Measurements from ENCODE around the gene SLC8B1. TPM values are rescaled to one million over a fixed set of nuclear protein-coding genes. Genes with fewer than 3 reads are reported as not detected.

The SLC8B1 gene
- total and polyA plus RNA-seq, 2 donors from 2014 or later, result 18.6 to 61.5 TPM

GRCh38 chr12:113253532-113254285 is 81.2 kb downstream of the SLC8B1 start:
- H3K4me3 ChIP-seq (ENCODE audit: low read length in 3 of 3), result no peak overlapping the region
- peaks cover 0 to 5% (median 0%) of the 10 kb centered on the region in 3 donors for H3K9me3 ChIP-seq (ENCODE audit: control insufficient read depth in 2 of 3, insufficient read depth in 1 of 3, low read length in 3 of 3)
- no peak for FAIRE-seq
- no peak for DNase-seq
- no peak overlapping the region for H3K27ac ChIP-seq (ENCODE audit: low read depth in 2 of 2, low read length in 2 of 2)
- intact Hi-C loops (cut with DNase I), result no loop called here
- H3K4me1 ChIP-seq (ENCODE audit: control insufficient read depth in 2 of 3, insufficient read depth in 2 of 3, low read depth in 1 of 3, low read length in 3 of 3), result peaks cover 0 to 18% (median 9%) of the 10 kb centered on the region in 3 donors
- H3K36me3 ChIP-seq (ENCODE audit: control insufficient read depth in 2 of 3, insufficient read depth in 3 of 3, low read length in 3 of 3), result peaks cover 0 to 26% (median 13%) of the 10 kb centered on the region in 3 donors
- no peak overlapping the region for H3K9ac ChIP-seq (ENCODE audit: low read length in 3 of 3)
- TF ChIP-seq CTCF (IDR thresholded peaks at IDR 0.05; ENCODE audit: borderline replicate concordance, extremely low read depth, insufficient read depth), result no peak
- H3K27me3 ChIP-seq (ENCODE audit: control insufficient read depth, insufficient read depth, low read length), result no peaks in the 10 kb centered on the region

GRCh38 chr12:113252494-113252893 is 82.4 kb downstream of the SLC8B1 start:
- H3K36me3 ChIP-seq (ENCODE audit: control insufficient read depth in 2 of 3, insufficient read depth in 3 of 3, low read length in 3 of 3), result peaks cover 0 to 26% (median 13%) of the 10 kb centered on the region in 3 donors
- FAIRE-seq (no peak), DNase-seq (no peak)
- peaks cover 0 to 5% (median 0%) of the 10 kb centered on the region in 3 donors for H3K9me3 ChIP-seq (ENCODE audit: control insufficient read depth in 2 of 3, insufficient read depth in 1 of 3, low read length in 3 of 3)
- intact Hi-C loops (cut with DNase I), result no loop called here
- TF ChIP-seq CTCF (IDR thresholded peaks at IDR 0.05; ENCODE audit: borderline replicate concordance, extremely low read depth, insufficient read depth), result no peak
- no peak overlapping the region for H3K27ac ChIP-seq (ENCODE audit: low read depth in 2 of 2, low read length in 2 of 2)
- peaks cover 0 to 20% (median 18%) of the 10 kb centered on the region in 3 donors for H3K4me1 ChIP-seq (ENCODE audit: control insufficient read depth in 2 of 3, insufficient read depth in 2 of 3, low read depth in 1 of 3, low read length in 3 of 3)
- no peaks in the 10 kb centered on the region for H3K27me3 ChIP-seq (ENCODE audit: control insufficient read depth, insufficient read depth, low read length)
- no peak overlapping the region for H3K9ac ChIP-seq (ENCODE audit: low read length in 3 of 3)
- H3K4me3 ChIP-seq (ENCODE audit: low read length in 3 of 3), result no peak overlapping the region

DNA sequence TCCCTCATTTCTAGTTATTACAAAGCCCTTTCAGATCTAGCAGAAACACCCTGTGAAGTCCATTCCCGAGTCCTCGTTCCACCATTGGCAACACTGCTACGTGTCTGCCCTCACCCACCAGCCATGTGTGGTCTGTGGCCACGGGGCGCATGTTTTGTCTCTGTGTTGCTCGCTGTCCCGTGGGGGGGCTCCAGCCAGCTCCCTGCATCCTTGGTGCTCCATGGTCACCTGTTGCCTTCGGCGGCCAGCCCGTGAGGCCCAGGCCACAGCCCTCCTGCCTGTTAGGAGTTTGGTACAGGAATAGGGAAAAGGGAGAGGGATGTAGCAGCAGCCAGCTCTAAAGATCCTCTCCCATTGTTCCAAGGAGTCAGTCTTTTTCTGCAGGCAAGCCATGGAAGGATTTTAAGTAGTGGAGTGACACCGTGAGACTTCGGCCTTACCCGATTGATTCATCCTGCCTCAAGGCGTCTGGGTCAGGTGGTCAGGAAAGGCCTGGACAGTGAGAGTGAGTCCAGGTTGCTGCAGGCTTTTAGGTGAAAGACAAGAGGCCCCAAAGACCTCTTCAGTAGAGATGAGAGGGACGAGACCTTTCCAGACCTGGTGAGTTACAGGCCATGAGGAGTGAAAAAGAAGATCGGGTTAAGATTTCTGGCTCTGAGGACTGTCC is 83.4 kb downstream of the SLC8B1 start:
- intact Hi-C loops (cut with DNase I), result no loop called here
- no peaks in the 10 kb centered on the region for H3K27me3 ChIP-seq (ENCODE audit: control insufficient read depth, insufficient read depth, low read length)

More for the DNA sequence above, 83.4 kb downstream of the SLC8B1 start:
- Histone ChIP-seq H3K9ac (ENCODE audit: low read length in 3 of 3) (no peak overlapping the region), H3K9me3 (ENCODE audit: control insufficient read depth in 2 of 3, insufficient read depth in 1 of 3, low read length in 3 of 3) (peaks cover 0 to 5% (median 0%) of the 10 kb centered on the region in 3 donors), H3K27ac (ENCODE audit: low read depth in 2 of 2, low read length in 2 of 2) (no peak overlapping the region), H3K4me1 (ENCODE audit: control insufficient read depth in 2 of 3, insufficient read depth in 2 of 3, low read depth in 1 of 3, low read length in 3 of 3) (peaks cover 0 to 29% (median 28%) of the 10 kb centered on the region in 3 donors), H3K36me3 (ENCODE audit: control insufficient read depth in 2 of 3, insufficient read depth in 3 of 3, low read length in 3 of 3) (peaks cover 0 to 26% (median 13%) of the 10 kb centered on the region in 3 donors), H3K4me3 (ENCODE audit: low read length in 3 of 3) (no peak overlapping the region)
- DNase-seq (no peak), FAIRE-seq (no peak)
- TF ChIP-seq CTCF (IDR thresholded peaks at IDR 0.05; ENCODE audit: borderline replicate concordance, extremely low read depth, insufficient read depth), result no peak
